GM19455 (cell line): ENCODE data around the gene PMFBP1.
A peak's percentile ranks its signal among the peaks of the same experiment; 100 is the strongest.
"Not testable (repeated sequence)": the region's sequence is repeated elsewhere in the genome, so short reads cannot be mapped to it uniquely, and the experiment has no call there.

Experiments
- ATAC-seq: cut with Tn5 transposase; IDR thresholded peaks from one replicate; pipeline ENCODE4 v1.9.1; 2021; ENCODE audit not compliant: unreplicated experiment

PMFBP1 gene

DNA sequence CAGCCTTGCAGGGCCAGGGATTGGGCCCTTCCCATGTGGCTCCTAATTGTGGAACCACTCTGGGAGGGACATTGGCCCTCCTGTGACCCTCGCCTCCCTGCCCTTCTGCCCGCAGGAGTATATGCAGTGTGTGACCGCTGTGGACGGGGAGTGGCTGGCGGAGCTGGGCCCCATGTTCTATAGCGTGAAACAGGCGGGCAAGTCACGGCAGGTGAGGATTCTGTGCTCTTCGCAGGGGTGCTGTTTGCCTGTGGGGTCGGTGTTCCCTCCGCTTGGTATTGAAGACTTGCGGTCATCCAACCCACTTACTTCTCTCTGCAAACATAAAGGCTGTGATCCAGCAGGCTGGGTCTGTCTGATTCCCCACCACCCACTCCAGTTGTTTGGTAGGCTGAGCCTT lies 62.7 kb downstream of the PMFBP1 start:
- no peak for ATAC-seq

DNA sequence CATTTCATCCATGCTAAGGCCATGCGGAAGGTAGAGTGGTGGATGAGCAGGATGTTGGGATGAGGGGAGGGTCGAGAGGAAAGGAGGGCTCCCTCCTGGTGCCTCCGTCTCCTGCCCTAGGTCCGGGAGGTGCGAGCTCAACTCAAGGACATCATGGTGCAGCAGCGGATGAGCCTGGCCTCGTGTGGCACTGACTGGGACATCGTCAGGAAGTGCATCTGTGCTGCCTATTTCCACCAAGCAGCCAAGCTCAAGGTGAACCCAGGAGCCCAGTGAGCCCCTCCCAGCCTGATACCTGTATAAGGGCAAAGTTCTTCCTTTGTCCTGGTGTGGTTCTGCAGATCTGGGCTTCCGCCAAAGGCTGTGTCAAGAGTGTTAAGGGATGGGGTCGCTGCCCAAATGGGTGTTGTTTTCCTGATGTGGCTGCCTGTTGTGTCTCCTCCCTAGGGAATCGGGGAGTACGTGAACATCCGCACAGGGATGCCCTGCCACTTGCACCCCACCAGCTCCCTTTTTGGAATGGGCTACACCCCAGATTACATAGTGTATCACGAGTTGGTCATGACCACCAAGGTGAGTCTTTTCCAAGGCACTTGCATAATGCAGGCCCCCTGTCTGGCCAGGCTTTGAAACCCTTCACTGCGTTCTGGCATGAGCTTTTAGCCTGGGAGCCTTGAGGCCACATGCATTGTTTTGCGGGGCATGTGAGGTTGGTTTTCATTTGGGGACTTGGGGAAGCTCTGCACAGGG lies 63.4 kb downstream of the PMFBP1 start:
- ATAC-seq, result no peak

DNA sequence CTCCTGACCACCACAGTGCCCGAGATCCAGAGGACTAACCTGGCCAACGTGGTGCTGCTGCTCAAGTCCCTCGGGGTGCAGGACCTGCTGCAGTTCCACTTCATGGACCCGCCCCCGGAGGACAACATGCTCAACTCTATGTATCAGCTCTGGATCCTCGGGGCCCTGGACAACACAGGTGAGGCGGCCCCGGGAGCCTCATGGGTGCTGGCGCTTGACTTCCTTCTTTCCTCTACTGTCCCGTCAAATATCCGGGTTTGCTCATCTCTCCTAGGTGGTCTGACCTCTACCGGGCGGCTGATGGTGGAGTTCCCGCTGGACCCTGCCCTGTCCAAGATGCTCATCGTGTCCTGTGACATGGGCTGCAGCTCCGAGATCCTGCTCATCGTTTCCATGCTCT lies 64.6 kb downstream of the PMFBP1 start:
- ATAC-seq, result no peak

DNA sequence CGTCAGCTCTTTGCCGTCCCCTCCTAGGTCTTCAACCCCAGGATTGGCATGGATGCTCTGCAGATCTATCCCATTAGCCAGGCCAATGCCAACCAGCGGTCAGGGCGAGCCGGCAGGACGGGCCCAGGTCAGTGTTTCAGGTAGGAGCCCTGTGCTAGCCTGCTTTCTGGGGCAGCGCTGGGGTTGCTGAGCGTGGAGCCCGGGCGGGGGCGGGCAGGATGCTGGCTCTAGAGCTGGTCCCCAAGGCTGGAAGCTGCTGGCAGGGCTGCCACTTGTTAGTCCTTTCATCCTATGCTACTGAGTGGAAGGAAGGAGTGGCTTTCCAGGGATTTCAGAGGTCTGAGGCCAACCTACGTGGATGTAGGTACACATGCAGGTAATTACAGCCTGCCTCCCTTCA lies 66.0 kb downstream of the PMFBP1 start:
- ATAC-seq, result no peak

DNA sequence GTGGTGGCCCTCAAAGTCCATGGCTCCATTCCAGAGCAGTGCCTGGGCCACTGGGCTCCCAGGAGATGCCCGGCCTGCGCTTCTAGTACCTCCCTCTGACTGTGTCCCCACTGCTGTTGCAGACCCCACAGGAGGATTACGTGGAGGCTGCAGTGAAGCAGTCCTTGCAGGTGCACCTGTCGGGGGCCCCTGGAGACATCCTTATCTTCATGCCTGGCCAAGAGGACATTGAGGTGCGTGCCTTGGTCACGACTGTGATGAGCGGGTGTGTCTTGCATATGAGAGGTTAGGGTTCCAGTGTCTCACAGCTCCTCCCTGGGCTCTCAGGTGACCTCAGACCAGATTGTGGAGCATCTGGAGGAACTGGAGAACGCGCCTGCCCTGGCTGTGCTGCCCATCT lies 67.0 kb downstream of the PMFBP1 start:
- no peak for ATAC-seq

DNA sequence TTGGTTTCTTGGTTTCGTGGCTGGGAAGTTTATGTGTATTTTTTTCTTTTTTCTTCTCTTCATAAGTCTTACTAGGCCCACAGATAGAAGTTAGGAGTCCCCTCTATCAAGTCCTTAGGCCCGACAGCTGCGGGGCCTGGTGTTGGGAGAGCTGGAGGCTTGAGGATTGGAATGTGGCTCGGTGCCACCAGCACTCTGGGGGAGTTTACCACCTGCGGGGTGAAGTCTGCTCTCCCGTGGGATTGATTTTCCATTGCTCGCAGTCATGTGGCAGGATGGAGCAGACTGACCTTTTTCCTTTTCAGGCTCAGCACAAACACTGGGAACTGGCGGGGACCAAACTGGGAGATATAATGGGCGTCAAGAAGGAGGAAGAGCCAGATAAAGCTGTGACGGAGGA lies 70.8 kb downstream of the PMFBP1 start:
- no peak for ATAC-seq

DNA sequence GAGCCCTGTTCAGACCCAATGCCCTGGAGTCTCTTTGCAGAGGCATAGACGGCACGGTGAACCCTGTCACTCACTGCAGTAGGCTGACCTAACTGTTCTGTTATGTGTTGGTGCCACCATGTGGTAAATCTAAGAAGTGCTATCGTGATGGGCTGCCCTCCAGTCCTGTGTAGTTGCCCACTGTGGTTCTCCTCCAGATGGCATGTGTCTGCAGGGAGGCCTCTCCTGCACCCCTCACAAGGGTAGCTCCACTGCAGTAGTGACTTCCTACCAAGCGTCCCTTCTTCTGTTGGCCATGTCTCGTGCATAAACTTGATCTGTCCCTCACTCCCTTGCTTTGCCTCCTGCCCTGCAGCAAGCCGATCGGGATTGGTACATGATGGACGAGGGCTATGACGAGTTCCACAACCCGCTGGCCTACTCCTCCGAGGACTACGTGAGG lies 72.6 kb downstream of the PMFBP1 start:
- peak; percentile 74 for ATAC-seq

DNA sequence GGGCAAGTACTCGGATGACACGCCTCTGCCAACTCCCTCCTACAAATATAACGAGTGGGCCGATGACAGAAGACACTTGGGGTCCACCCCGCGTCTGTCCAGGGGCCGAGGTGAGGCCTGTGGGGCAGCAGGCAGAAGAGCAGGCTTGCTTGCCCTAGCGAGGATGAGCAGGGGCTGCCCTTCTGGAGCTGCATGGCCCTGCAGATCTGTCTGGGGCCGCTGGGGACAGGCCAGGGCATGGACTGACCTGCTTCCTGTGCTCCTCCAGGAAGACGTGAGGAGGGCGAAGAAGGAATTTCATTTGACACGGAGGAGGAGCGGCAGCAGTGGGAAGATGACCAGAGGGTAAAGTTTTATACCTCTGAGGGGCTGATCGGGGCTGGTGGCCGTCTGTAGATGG lies 73.0 kb downstream of the PMFBP1 start:
- ATAC-seq, result no peak

DNA sequence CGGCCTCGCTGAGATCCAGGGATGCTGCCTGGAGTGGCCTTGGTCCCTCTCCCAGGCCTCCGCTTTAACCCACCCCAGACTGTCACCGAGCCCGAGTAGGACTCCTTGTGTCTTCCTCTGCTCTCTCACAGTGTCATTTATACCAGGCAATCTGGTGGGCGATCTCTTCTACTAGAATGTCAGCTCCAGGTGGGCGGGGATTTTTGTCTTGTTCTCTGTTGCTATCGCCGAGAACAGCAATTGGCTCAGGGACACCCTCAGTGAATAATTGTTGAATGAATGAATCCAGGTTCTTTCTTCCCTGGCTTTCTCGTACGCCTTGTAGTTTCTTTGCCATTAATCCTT lies 77.7 kb downstream of the PMFBP1 start:
- ATAC-seq, result no peak

DNA sequence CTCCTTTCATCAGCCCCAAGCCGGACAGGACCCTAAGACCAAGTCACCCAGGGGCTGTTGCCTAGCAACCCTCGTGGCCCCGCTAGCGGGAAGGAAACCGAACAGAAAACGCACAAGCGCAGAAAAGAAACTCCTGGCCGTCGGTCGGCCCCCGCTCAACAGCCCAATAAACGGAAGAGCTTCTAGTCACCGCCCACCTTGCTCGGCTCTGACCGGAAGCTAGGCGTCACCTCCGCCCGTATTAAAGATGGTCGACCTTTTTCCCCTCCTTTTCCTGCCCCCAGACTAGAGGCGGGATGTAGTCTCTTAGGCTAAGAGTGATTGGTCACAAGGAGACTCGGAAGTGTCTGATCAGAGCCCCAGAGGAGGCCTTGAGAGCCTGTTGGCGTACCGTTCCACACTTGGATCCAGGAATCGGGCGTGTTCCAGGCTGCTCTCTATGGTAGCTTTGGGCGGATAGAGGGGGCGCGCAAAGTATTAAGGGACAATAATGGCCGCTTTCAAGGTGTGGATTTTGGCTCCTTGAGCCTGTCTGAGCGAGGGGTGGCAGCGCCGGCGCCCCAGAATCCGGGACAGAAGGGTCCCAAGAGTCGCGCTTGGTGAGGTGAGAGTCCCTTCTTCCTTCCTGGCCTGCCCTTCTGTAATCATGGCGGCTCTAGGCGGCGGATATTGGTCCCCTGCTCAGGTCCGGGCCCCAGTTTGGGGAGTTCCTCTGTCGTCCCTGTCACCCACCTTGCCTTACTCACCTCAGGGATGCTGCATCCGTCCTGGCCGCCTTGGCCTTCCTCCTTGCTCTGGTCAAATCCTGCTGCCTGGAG lies 78.3 kb downstream of the PMFBP1 start, which contains the start of the genes DHX38 and TXNL4B:
TSS of gene DHX38 (plus strand) at position 400 of the 818 bp plus-strand sequence. CDS start 2,311 bp downstream, outside the sequence.
TSS of gene TXNL4B (minus strand) at position 173 of the 818 bp plus-strand sequence. CDS start 2,871 bp downstream, outside the sequence.
- peak; percentile 98 for ATAC-seq

DNA sequence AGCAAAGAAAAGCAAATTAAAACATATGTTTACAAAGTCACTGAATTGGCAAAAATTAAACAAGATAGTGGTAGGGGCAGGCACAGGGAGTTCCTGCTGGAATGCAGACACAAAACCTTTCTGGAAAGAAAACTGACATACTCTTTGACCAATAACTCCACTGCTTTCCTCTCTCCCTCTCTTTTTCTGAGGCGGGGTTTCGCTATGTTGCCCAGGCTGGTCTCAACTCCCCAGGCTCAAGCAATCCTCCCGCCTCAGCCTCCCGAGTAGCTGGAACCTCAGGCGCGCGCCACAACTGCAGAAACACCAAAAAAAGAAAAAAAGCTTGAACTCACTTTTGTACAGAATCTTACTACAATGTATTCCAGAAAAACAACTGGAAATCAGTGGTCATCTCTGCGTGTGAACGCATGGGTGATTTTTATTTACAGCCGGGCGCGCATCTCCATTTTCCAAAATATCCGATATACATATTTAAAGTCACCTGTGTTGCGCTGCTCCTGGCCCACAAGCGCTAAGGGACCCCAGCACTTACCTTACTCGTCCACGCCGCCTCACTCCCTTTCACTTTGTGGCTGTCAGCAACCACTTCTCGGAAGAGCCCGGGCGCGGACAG lies 79.0 kb downstream of the PMFBP1 start:
- no peak for ATAC-seq

DNA sequence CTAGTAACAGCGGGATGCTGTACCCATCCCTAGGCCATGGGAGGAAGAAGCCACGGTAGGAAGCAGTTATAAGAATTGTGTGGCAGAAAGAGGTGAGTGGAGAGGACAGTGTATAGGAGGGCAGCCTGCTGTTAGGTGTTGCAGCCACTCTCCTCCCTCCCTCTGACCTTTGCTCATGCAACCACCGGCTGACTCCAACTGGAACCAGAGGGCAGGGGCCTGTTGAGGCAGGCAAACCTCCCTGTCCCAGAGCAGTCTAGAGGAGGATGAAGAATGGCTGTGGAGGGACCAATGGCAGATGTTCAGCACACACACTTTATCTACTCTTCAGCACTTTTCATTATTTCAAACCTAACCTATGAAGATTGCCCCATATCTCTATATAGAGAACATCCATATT lies 80.7 kb downstream of the PMFBP1 start:
- no peak for ATAC-seq

DNA sequence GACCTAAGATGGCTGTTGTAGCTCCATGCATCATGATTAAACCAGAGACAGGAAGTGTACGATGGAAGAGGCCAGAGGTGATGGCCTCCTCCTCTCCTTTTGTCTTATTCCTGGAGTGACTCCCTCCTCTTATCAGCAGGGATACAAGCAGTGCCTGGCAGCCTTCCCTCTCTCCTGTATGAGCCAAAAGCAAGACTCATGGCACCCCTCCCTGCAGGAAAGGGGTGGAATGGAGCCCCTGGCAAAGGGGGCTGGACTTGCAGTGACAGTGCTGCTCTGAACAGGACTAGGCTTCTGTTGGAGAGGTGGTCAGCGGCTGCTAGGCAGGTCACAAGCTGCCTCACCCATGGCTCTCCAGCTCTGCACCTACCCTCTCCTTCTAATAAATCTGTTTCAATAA lies 87.0 kb downstream of the PMFBP1 start:
- ATAC-seq, result no peak

DNA sequence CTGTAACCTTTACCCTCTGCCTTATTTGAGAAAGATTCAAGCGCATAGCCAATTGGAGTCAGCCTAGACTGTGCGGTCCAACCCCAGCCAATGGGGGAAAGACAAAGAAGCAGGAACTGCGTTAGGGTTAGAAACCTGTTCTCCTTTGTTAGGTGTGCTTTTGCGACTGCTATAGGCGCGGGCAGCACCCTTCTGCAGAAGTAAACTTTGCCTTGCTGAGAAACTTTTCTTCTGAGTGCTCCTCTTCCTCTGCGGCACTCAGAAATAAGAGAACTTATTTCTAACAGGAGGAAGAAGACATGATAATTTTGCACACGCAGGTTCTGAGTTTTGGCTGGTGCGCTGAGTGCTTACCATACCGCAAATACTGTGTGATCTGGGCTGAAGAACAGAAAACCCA lies 87.5 kb downstream of the PMFBP1 start:
- no peak for ATAC-seq

DNA sequence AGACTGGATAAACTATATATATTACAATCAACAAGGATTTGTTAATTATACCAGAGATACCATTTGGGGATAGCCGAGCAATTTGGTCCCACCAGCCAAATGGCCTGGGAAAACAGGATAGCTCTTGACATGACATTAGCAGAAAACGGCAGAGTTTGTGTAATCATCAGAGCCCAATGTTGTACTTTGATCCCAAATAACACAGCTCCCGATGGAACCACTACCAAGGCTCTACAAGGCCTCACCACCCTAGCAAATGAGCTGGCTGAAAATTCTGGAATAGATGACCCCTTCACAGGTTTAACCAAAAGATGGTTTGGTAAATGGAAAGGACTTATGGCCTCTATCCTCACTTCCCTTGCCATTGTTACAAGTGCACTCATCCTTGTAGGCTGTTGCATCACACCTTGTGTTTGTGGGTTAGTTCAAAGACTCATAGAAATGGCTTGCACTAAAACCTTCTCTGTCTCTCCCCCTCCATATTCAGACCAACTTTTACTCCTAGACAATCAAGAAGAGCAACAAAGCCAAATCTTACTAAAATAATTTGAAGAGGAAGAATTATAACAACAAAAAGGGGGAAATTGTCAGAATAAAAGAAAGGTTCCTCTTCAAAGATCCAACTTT lies 88.1 kb downstream of the PMFBP1 start:
- ATAC-seq, result no peak

DNA sequence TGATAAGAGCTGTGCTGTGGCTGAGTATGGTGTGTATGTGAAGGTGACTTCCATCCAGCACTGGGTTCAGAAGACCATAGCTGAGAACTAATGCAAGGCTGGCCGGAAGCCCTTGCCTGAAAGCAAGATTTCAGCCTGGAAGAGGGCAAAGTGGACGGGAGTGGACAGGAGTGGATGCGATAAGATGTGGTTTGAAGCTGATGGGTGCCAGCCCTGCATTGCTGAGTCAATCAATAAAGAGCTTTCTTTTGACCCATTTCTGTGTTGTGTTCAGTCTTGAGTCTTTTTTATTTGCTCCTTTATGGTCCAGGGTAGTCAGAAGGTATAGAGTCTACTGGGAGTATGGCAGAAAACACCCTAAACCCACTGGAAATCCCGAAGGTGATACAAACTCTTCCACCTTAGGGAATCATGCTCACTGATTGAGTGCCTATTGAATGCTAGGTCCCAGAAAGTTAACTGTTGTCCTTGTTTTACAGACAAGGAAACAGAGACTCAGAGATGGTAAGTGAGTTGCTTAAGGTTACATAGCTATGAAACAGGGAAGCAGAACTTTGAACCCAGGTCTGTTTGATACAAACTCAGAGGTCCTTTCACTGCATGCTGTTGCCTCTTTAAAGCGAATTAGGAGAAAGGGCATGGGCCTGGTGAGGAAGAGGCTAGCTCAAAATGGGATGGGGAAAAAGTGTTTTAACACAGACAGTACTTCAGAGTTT lies 94.8 kb downstream of the PMFBP1 start:
- ATAC-seq, result not testable (repeated sequence)

DNA sequence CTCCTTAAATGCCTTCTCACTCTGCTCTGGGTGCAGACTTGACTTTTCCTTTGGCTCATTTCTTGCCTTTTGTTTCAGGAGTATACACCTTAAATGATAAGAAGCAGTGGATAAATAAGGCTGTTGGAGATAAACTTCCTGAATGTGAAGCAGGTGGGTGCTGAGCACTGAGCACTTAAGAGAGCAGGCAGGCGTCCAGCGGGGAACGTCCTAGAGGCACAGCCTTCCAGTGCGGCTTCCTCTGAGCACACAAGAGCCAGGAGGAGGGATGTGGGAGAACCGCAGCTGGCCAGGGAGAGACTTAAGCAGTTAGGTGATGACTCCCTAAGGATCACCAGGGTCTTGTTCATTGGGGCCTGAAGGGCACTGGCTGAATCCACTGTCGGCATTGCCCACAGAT lies 96.9 kb downstream of the PMFBP1 start:
- not testable (repeated sequence) for ATAC-seq

DNA sequence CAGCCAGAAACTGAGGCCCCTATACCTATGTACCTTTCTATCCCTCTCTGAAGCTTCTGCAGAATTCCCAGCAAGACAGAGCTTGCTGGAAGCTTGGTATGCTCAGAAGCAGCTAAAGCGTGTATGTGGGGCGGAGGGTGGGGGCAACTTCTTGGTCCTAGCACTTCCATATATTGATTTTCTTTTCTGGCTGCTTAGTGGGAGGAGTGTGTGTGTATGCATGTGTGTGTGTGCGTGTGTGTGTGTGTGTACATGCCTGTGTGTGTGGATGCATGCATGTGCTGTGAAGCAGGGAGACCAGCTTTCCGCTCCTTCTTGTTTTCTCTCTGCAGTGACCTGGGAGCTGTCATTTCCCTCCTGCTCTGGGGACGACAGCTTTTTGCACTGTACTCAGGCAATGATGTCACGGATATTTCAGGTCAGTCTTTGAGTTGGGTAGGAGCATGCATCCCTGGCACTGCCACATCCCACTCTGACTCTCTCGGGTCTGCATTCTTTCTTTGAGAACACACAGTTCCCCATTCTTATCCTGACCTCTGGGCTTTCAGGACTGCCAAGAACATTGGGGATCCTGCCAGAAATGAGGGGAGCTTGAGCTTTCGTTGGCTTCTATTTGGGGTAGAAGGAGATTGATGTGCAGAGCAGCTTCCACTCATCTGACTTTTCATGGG lies 98.3 kb downstream of the PMFBP1 start:
- no peak for ATAC-seq

DNA sequence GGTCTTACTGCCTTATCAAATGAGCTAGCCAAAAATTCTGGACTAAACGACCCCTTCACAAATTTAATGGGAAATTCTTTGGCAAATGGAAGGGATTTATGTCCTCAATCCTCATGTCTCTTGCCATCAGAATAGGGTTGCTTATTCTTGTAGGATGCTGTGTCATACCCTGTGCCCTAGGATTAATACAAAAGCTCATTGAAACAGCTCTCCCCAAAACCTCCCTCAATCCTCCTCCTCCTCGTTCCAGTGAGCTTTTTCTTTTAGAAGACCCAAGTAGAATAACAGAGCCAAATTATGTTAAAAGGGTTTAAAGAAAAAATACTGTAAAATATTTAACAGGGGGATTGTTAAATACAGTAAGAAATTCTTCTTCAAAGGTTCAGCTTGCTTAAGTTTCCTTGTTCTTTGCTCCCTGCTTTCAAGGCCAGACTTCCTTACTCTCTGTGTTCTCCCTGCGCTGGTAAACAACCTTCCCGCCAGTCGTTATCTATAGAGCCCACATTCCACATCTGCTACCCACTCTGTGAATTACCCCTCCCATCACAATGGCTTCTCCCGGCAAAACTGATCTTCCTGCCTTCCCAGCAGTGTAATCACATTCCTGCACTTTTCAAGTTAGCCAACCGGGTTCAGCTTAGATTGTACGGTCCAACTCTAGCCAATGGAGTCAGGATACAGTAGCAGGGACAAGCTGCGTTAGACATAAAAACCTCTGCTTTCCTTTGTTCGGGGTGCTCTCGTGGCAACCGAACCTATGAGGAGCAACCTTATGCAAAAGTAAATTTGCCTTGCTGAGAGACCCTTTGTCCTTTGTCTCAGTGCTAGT lies 99.2 kb downstream of the PMFBP1 start:
- no peak for ATAC-seq
